ENCODE results near the gene TNFRSF6B.

Gene TNFRSF6B

GRCh38 chr20:63739130-63740069 is 42.9 kb downstream of the TNFRSF6B start, which contains the start of gene SLC2A4RG:
Gene SLC2A4RG, plus strand, starts transcription at chr20:63739776. Its CDS starts 137 bp downstream, at chr20:63739913.
- peak; percentile 48 to 63 for DNase-seq

- DNase-seq, result peak in 1 of 2 donors; percentile 38
Measured at GRCh38 chr20:63740070-63740626, 43.7 kb downstream of the TNFRSF6B start.

- peak in 1 of 2 donors; percentile 25 for DNase-seq
Measured at GRCh38 chr20:63740627-63741353, 44.3 kb downstream of the TNFRSF6B start.

GRCh38 chr20:63741354-63741675 is 44.9 kb downstream of the TNFRSF6B start:
- DNase-seq, result no peak

GRCh38 chr20:63741676-63742380 is 45.4 kb downstream of the TNFRSF6B start:
- no peak for DNase-seq

GRCh38 chr20:63742381-63743024 is 46.1 kb downstream of the TNFRSF6B start:
- no peak for DNase-seq

GRCh38 chr20:63743210-63743970 is 46.9 kb downstream of the TNFRSF6B start:
- no peak for DNase-seq

- DNase-seq, result no peak
Measured at GRCh38 chr20:63744158-63744557, 47.7 kb downstream of the TNFRSF6B start.

- DNase-seq, result no peak
Measured at GRCh38 chr20:63744574-63745423, 48.3 kb downstream of the TNFRSF6B start.

GRCh38 chr20:63745424-63745805 is 49.0 kb downstream of the TNFRSF6B start:
- no peak for DNase-seq

- no peak for DNase-seq
Measured at GRCh38 chr20:63745961-63746731, 49.7 kb downstream of the TNFRSF6B start.

- DNase-seq, result no peak
Measured at GRCh38 chr20:63746751-63747315, 50.4 kb downstream of the TNFRSF6B start.

GRCh38 chr20:63747622-63748069 is 51.2 kb downstream of the TNFRSF6B start:
- DNase-seq, result no peak

Data from activated CD4-positive, alpha-beta T cell treated with anti-CD3 and anti-CD28 coated beads for 4 hours (primary cell).